Bronchial epithelial cell (primary cell): ENCODE measurements around the gene HYAL2. TPM values are rescaled to one million over a fixed set of nuclear protein-coding genes. Genes with fewer than 3 reads are reported as not detected.
"Not testable (repeated sequence)": the region's sequence is repeated elsewhere in the genome, so short reads cannot be mapped to it uniquely, and the experiment has no call there.

Experiments used
- DNase-seq: peaks from one replicate; pipeline ENCODE4 v3.0.0-alpha.2; 2010; ENCODE audit warnings: low read depth
- FAIRE-seq: peaks from 2 replicates; lab custom pipeline; 2011; peaks lifted over from hg19 to GRCh38; lab: Jason Lieb, UNC
- H3K27me3 ChIP-seq: 2 replicates; pipeline ENCODE4 v1.5.1; 2011; ENCODE audit warnings: low read length; ENCODE audit not compliant: control insufficient read depth, insufficient read depth
- H3K36me3 ChIP-seq: 2 replicates; pipeline ENCODE4 v1.5.1; 2011; ENCODE audit warnings: low read length; ENCODE audit not compliant: control insufficient read depth, insufficient read depth
- H3K4me3 ChIP-seq: 2 replicates; pipeline ENCODE4 v1.5.1; 2011; ENCODE audit warnings: mild to moderate bottlenecking, low read depth, low read length, control low read depth
- total RNA-seq: library from RNA; depleted of rRNA; stranded (reverse); fragments of >200 nt; gene quantifications from 2 replicates; pipeline ENCODE4 v1.2.1, GENCODE V29; 2014
- TF ChIP-seq, protein P1 (sequence below): IDR thresholded peaks from 2 replicates; pipeline ENCODE4 v1.5.1; 2011; ENCODE audit warnings: mild to moderate bottlenecking, moderate library complexity, low read length, control low read depth, inconsistent platforms; ENCODE audit not compliant: insufficient read depth, severe bottlenecking

HYAL2 gene
- total RNA-seq, 1 donor from 2014 or later, result 55.0 TPM

DNA sequence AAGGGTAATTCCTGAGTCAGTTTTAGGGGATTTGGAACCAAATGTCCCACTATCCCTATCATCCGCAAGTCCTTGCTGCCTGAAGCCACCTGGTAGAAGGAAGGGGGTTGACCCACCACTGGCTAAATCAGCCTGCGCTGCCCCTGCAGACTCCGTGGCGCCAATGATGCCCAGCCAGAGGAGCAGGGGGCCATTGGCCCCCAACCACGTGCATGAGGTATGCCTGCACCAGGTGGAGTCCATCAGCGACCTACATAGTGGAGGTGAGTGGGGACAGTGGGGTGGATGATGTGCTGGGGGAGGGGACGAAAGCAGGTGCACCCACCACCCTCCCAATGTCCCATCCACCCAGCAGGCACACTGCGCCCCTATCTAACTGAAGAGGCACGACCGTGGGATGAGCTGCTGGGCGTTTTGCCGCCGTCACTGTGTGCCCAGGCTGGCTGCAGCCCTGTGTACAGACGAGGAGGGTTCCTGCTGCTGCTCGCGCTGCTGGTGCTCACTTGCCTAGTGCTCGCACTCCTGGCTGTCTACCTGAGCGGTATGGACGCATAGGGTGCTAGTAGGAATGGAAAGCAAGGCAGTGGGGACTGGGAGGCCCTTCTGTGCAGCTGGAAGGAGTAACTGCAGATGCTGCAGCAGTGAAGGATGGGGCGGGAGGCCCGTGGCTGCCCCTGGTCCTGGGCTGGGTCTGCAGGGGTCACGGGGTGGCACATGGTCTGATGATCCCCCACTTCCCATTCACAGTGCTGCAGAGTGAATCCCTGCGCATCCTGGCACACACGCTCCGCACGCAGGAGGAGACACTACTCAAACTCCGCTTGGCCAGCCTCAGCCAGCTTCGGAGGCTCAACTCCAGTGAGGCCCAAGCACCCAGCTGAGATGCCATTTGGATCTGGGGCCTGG lies 36.0 kb downstream of the HYAL2 start:
- DNase-seq, result no peak
- TF ChIP-seq, protein P1, sequence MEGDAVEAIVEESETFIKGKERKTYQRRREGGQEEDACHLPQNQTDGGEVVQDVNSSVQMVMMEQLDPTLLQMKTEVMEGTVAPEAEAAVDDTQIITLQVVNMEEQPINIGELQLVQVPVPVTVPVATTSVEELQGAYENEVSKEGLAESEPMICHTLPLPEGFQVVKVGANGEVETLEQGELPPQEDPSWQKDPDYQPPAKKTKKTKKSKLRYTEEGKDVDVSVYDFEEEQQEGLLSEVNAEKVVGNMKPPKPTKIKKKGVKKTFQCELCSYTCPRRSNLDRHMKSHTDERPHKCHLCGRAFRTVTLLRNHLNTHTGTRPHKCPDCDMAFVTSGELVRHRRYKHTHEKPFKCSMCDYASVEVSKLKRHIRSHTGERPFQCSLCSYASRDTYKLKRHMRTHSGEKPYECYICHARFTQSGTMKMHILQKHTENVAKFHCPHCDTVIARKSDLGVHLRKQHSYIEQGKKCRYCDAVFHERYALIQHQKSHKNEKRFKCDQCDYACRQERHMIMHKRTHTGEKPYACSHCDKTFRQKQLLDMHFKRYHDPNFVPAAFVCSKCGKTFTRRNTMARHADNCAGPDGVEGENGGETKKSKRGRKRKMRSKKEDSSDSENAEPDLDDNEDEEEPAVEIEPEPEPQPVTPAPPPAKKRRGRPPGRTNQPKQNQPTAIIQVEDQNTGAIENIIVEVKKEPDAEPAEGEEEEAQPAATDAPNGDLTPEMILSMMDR, result no peak
- FAIRE-seq, result no peak
- Histone ChIP-seq H3K4me3 (no peak overlapping the region), H3K27me3 (no peaks in the 10 kb centered on the region), H3K36me3 (peaks cover 34% of the 10 kb centered on the region)

DNA sequence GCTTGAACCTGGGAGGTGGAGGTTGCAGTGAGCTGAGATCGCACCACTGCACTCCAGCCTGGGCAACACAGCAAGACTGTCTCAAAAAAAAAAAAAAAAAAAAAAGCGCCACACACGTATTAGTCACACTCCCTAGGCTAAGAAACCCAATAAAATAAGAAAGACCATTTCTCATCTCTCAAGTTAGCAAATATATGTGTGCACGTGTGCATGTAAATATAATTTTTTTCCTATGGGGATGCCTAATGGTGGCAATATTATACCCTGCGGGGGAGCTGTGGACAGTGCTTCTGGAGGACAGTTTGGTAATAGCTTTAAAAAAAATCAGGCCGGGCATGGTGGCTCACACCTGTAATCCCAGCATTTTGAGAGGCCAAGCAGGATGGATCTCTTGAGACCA lies 38.4 kb downstream of the HYAL2 start:
- DNase-seq, H3K4me3 ChIP-seq, H3K27me3 ChIP-seq, FAIRE-seq: not testable (repeated sequence)
- peaks cover 19% of the 10 kb centered on the region for H3K36me3 ChIP-seq

DNA sequence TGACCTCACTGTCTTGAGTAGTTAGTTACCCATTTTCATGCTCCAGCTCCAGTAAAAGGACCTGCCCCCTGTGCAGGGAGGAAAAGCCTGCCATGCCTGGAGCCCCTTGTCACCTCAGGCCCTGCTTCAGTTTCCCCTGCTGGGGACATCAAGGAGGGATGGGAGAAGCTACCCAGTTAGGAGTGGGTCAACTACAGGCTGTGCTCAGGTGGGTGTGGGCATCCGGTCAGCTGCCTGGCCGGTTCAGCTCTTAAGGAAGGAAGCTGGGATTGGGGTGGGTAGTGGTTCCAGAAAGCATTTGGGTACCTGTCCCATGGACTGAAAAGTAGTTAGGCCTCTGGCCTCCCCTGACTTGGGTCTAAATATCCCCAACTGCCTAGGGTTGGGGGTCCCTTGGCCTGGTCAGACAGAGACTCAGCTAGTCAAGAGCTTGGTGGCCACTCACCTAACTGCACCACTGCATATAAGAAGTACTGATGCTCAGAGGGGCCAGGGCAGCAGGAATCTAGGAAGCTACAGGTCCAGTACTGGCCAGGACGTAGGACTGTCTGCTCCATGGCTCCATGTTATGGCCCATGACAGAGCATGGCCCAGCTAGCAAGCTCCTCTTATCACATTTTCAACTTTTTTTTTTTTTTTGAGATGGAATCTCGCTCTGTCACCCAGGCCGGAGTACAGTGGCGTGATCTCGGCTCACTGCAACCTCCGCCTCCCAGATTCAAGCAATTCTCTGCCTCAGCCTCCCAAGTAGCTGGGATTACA lies 43.1 kb downstream of the HYAL2 start:
- DNase-seq (no peak), FAIRE-seq (no peak)
- Histone ChIP-seq H3K36me3 (no peaks in the 10 kb centered on the region), H3K4me3 (no peak overlapping the region), H3K27me3 (no peaks in the 10 kb centered on the region)
- TF ChIP-seq, protein P1, result no peak

DNA sequence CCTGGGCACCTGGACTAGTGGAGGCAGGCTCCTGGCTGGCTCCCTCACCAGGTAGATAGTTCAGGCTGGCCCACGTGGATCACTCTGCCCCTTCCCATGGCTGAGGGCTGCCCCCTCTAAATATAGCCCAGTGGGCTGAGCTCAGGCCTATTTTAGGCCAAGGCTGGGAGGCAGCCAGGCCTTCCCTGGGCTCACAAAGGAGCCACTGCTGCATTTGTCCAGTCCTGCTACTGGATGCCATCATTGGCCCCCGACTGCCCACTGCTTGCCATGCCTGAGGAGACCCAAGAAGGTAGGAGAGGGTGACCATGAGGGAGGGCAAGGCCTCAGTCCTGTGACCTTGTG lies 43.7 kb downstream of the HYAL2 start, which contains the start of gene LSMEM2:
LSMEM2 (plus strand) TSS at position 208 of the 345 bp plus-strand sequence; CDS start at position 235, 27 bp downstream.
- peak; percentile 66 for FAIRE-seq
- TF ChIP-seq, protein P1, result no peak
- H3K36me3 ChIP-seq, result no peaks in the 10 kb centered on the region
- H3K4me3 ChIP-seq, result no peak within 1 kb of the TSS
- no peak for DNase-seq
- H3K27me3 ChIP-seq, result no peaks in the 10 kb centered on the region

DNA sequence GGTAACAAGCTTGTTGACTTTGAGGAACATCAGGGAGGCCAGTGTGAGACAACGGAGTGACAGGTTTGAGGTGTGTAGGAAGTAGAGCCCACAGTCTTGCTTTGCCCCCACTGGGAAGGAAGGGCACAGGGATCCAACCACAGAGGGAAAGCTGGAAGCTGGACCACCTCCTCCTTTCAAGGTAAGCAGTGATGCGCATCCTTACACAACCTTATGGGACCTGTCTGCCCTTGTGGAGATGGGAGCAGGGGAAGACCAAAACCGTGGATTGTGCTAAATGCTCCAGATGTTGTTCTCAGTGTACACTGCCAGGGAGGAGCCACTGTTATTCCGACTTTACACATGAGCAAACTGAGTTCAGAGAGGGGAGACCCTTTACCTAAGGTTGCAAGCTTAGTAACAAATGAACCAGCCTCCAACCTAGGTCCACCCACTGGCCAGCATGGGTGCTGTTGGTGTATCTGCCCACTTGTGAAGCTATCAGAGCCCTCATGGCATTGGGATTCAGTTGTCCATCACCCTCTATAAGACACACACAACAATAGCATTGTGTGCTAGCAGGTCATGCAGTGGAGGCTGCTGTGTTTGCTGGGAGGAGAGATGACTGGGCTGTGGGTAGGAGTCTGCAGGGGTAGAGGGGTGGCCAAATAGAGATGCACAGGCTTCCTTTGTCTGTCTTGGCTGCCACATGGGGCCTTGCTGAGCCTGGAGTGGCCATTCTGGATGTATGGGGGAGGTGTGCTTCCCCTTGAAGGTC lies 44.2 kb downstream of the HYAL2 start:
- FAIRE-seq (peak; percentile 80), DNase-seq (no peak)
- Histone ChIP-seq H3K27me3 (no peaks in the 10 kb centered on the region), H3K36me3 (no peaks in the 10 kb centered on the region), H3K4me3 (no peak overlapping the region)
- TF ChIP-seq, protein P1, result no peak
